HepG2 (cell line): Measurements from ENCODE around the gene TMEM209. TPM values are rescaled to one million over a fixed set of nuclear protein-coding genes. Genes with fewer than 3 reads are reported as not detected.

Source experiments
- ATAC-seq: fragments of 200-7000 bp; cut with Tn5 transposase; 3 replicates; pipeline ENCODE4 v1.9.1; 2020; ENCODE audit warnings: mild to moderate bottlenecking, moderate library complexity
- BruUV-seq: library from RNA; stranded (reverse); fragments of 400-500 nt; replicated peaks from 2 replicates; lab custom pipeline; 2021; lab: Mats Ljungman, UMichigan
- CTCF ChIA-PET: fragments of 300-600 bp; formaldehyde crosslinking; extraction: SDS; loops from one replicate; lab custom pipeline; 2021; ENCODE audit warnings: low total read pairs, inconsistent platforms, low intra/inter-chr PET ratio; lab: Yijun Ruan, JAX
- POLR2A ChIA-PET: fragments of 350-600 bp; sonication (Branson Sonifier 250); formaldehyde crosslinking; loops from one replicate; lab custom pipeline; 2020; ENCODE audit warnings: antibody characterized with exemption, inconsistent platforms; lab: Yijun Ruan, JAX
- DNase-seq: peaks from one replicate; pipeline ENCODE4 v3.0.0-alpha.2; 2015; ENCODE audit warnings: low spot score
- FAIRE-seq: peaks from 3 replicates; lab custom pipeline; 2011; peaks lifted over from hg19 to GRCh38; lab: Jason Lieb, UNC
- H2AFZ ChIP-seq: one replicate; pipeline ENCODE4 v1.6.1; 2011; ENCODE audit warnings: low read length, inconsistent platforms
- H3K27ac ChIP-seq: fragments of 300-600 bp; 3 replicates; pipeline ENCODE4 v1.8.0; 2011; ENCODE audit warnings: mixed run types, mild to moderate bottlenecking, mixed read lengths, low read length, inconsistent platforms; ENCODE audit not compliant: insufficient read depth; ENCODE audit errors: extremely low read length
- H3K27me3 ChIP-seq, 2 experiments: fragments of 200-600 bp in 1 of 2; 2 replicates in 1 of 2; 3 replicates in 1 of 2; pipeline versions ENCODE4 v1.6.0 to v1.8.0; 2011; ENCODE audit warnings: low read length in 2 of 2, mild to moderate bottlenecking in 2 of 2, moderate library complexity in 2 of 2, inconsistent platforms in 1 of 2; ENCODE audit not compliant: insufficient read depth in 2 of 2, control insufficient read depth in 1 of 2
- H3K36me3 ChIP-seq, 2 experiments: fragments of 200-600 bp in 1 of 2; replicated peaks in 1 of 2; 2 replicates in 1 of 2; 3 replicates in 1 of 2; pipeline versions ENCODE4 v1.5.1 to v1.8.0; 2011; ENCODE audit warnings: low read length in 2 of 2, inconsistent platforms in 1 of 2; ENCODE audit not compliant: insufficient read depth in 2 of 2, control insufficient read depth in 1 of 2
- H3K4me1 ChIP-seq: 2 replicates; pipeline ENCODE4 v1.5.1; 2012; ENCODE audit warnings: low read length, inconsistent platforms; ENCODE audit not compliant: insufficient read depth
- H3K4me2 ChIP-seq: 2 replicates; pipeline ENCODE4 v1.6.0; 2011; ENCODE audit warnings: low read depth, low read length, inconsistent platforms
- H3K4me3 ChIP-seq, 3 experiments: fragments of 200-600 bp in 1 of 3; sonication (generic), shearing (Covaris generic) in 1 of 3; replicated peaks in 1 of 3; 2 replicates each; pipeline ENCODE4 v1.5.1; 2011 to 2016; ENCODE audit warnings: low read length in 3 of 3, inconsistent platforms in 2 of 3, low read depth in 2 of 3, mild to moderate bottlenecking in 2 of 3, control low read depth in 1 of 3, mixed read lengths in 1 of 3; ENCODE audit not compliant: insufficient read depth in 1 of 3
- H3K79me2 ChIP-seq: one replicate; pipeline ENCODE4 v1.6.1; 2011; ENCODE audit warnings: low read length, inconsistent platforms; ENCODE audit not compliant: insufficient read depth
- H3K9ac ChIP-seq: 2 replicates; pipeline ENCODE4 v1.6.0; 2011; ENCODE audit warnings: mild to moderate bottlenecking, low read depth, low read length, inconsistent platforms; ENCODE audit not compliant: insufficient read depth
- H3K9me3 ChIP-seq: 2 replicates; pipeline ENCODE4 v1.5.1; 2012; ENCODE audit warnings: mild to moderate bottlenecking, low read length
- H4K20me1 ChIP-seq: 2 replicates; pipeline ENCODE4 v1.6.0; 2011; ENCODE audit warnings: inconsistent platforms, mild to moderate bottlenecking, low read length, moderate library complexity; ENCODE audit not compliant: insufficient read depth
- AGO1 ChIP-seq: fragments of 200-400 bp; formaldehyde crosslinking; IDR thresholded peaks from 2 replicates; pipeline ENCODE4 v1.6.1; 2017; ENCODE audit warnings: mild to moderate bottlenecking, low read depth, low read length, moderate library complexity; ENCODE audit not compliant: poor library complexity, severe bottlenecking
- ASH2L ChIP-seq: fragments of 300-600, 200-600 bp; sonication (generic); IDR thresholded peaks from 2 replicates; pipeline ENCODE4 v1.7.0; 2017; ENCODE audit warnings: low read depth, mild to moderate bottlenecking, moderate library complexity, mixed read lengths, low read length; ENCODE audit not compliant: insufficient read length
- HDAC2 ChIP-seq: sonication (generic); formaldehyde crosslinking; IDR thresholded peaks from 2 replicates; pipeline ENCODE4 v1.4.0; 2020; ENCODE audit warnings: missing genetic modification reagents
- IRF2 ChIP-seq: IDR thresholded peaks from 2 replicates; pipeline ENCODE4 v1.6.1; 2018; ENCODE audit warnings: missing genetic modification reagents, missing compliant biosample characterization
- KAT8 ChIP-seq: IDR thresholded peaks from 2 replicates; pipeline ENCODE4 v1.6.1; 2016; ENCODE audit warnings: missing genetic modification reagents, missing compliant biosample characterization
- KLF9 ChIP-seq: IDR thresholded peaks from 2 replicates; pipeline ENCODE4 v1.6.1; 2016; ENCODE audit warnings: low read depth
- NFRKB ChIP-seq: fragments of 450-650 bp; IDR thresholded peaks from 2 replicates; pipeline ENCODE4 v1.6.1; 2017
- REPIN1 ChIP-seq: sonication (generic); formaldehyde crosslinking; IDR thresholded peaks from 2 replicates; pipeline ENCODE4 v1.8.0; 2022; ENCODE audit warnings: missing genetic modification reagents, low read depth, mild to moderate bottlenecking, borderline replicate concordance
- RXRB ChIP-seq: IDR thresholded peaks from 2 replicates; pipeline ENCODE4 v1.6.1; 2016; ENCODE audit warnings: borderline replicate concordance, missing genetic modification reagents, missing compliant biosample characterization
- ZNF101 ChIP-seq: sonication (generic); formaldehyde crosslinking; IDR thresholded peaks from 2 replicates; pipeline ENCODE4 v1.4.0; 2020; ENCODE audit warnings: mild to moderate bottlenecking, low read depth, missing genetic modification reagents, borderline replicate concordance
- ZNF337 ChIP-seq: sonication (generic); formaldehyde crosslinking; IDR thresholded peaks from 2 replicates; pipeline ENCODE4 v1.5.1; 2020; ENCODE audit warnings: missing genetic modification reagents, low read depth, mild to moderate bottlenecking, borderline replicate concordance
- ZNF572 ChIP-seq: sonication (generic); formaldehyde crosslinking; IDR thresholded peaks from 2 replicates; pipeline ENCODE4 v1.5.1; 2020; ENCODE audit warnings: mild to moderate bottlenecking, missing genetic modification reagents
- ZNF589 ChIP-seq: sonication (generic); formaldehyde crosslinking; conservative IDR thresholded peaks from 2 replicates; pipeline ENCODE4 v1.8.0; 2022; ENCODE audit warnings: mild to moderate bottlenecking, moderate library complexity, missing genetic modification reagents
- ZNF75D ChIP-seq: sonication (generic); formaldehyde crosslinking; IDR thresholded peaks from 2 replicates; pipeline ENCODE4 v1.8.1; 2023; ENCODE audit warnings: missing genetic modification reagents, mild to moderate bottlenecking, borderline replicate concordance
- ZNF781 ChIP-seq: sonication (generic); formaldehyde crosslinking; IDR thresholded peaks from 2 replicates; pipeline ENCODE4 v1.5.1; 2020; ENCODE audit warnings: borderline replicate concordance, mild to moderate bottlenecking, missing genetic modification reagents; ENCODE audit errors: not compliant biosample characterization
- ZNF792 ChIP-seq: IDR thresholded peaks from 2 replicates; pipeline ENCODE4 v1.6.1; 2016
- ZNF816 ChIP-seq: sonication (generic); formaldehyde crosslinking; IDR thresholded peaks from 2 replicates; pipeline ENCODE4 v1.8.0; 2022; ENCODE audit warnings: missing genetic modification reagents, mild to moderate bottlenecking, borderline replicate concordance
- WGBS: methylation state at CpG from one replicate; pipeline ENCODE4 v1.1.6; 2017; ENCODE audit warnings: low lambda C conversion rate; 5-methylcytosine and 5-hydroxymethylcytosine counted together
- in situ Hi-C: cut with HindIII; loops from 2 replicates; pipeline ENCODE4 v1.10.0; 2017; ENCODE audit warnings: low pct_unique_long_range_greater_than_20kb; ENCODE audit not compliant: extremely low pct_ligation_motif_present
- intact Hi-C: fragments of 100-400 bp; cut with micrococcal nuclease; formaldehyde crosslinking; loops from one replicate; pipeline ENCODE4 v1.10.0; 2022; ENCODE audit not compliant: unreplicated experiment
- polyA plus RNA-seq, 8 experiments: library from polyadenylated mRNA; depleted of rRNA in 3 of 8; stranded (reverse) in 7 of 8; unstranded in 1 of 8; fragments of >200 nt; fragmentation: Illumina TruSeq in 4 of 8; extraction: Trizol in 4 of 8; gene quantifications; 2 replicates each; pipeline versions ENCODE4 v1.2.1 to v1.2.3, GENCODE V29; 2011 to 2016; ENCODE audit warnings: low read depth in 4 of 8, missing spikeins in 1 of 8, mixed read lengths in 1 of 8; ENCODE audit not compliant: insufficient read depth in 1 of 8
- total RNA-seq, 5 experiments: library from RNA; depleted of rRNA; stranded (reverse); fragments of >200 nt; fragmentation: Illumina TruSeq; extraction: Trizol; gene quantifications; 2 replicates each; pipeline ENCODE4 v1.2.3, GENCODE V29; 2016; ENCODE audit warnings: low read depth in 1 of 5
- TF ChIP-seq, protein P1 (sequence below): sonication (generic); formaldehyde crosslinking; IDR thresholded peaks from 2 replicates; pipeline ENCODE4 v1.4.0; 2020; ENCODE audit warnings: mild to moderate bottlenecking, missing genetic modification reagents
- TF ChIP-seq, protein P2 (sequence below): IDR thresholded peaks from 2 replicates; pipeline ENCODE4 v1.6.1; 2018; ENCODE audit warnings: missing genetic modification reagents
- TF ChIP-seq, protein P3 (sequence below): sonication (generic); formaldehyde crosslinking; IDR thresholded peaks from 2 replicates; pipeline ENCODE4 v1.4.0; 2020; ENCODE audit warnings: low read depth, missing genetic modification reagents

The TMEM209 gene
- total and polyA plus RNA-seq, 2 of the 13 experiments (the other 11 are each of a cell fraction or from before 2014, with no cell fraction given): 14.5 to 15.6 TPM

DNA sequence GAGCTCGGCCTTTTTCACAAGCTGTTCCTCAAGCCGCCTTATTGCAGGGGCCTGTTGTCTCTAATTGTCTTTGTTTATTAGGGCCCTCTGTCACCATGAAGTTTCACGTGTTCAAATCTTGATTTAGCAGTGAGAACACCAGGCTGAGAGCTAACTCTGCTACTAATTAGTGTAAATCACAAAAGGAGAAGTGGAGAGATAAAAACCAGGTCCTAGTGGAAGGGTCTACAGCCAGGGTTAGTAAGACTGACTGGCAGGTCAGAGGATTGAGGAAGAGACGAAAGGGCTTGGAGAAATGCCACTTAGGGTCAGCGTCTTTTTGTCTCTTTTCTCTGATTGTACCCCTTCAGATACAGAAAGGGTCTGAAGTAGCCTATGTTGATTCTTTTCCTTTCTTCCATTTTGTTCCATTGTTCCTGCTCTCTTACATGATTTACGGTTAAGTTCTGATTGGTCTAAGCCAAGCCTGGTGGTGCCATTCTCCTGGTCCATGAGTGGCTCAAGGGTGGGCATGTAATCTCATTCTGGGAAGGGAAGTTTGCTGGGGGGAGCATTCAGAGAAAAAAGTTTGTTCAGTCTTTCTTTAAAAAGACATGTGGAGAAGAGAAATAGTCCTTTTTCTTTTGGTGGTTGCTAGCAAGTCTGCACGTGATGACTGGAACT lies 23.8 kb upstream of the TMEM209 start:
- no peak overlapping the region for H3K4me2 ChIP-seq
- no peaks in the 10 kb centered on the region for H3K36me3 ChIP-seq
- FAIRE-seq (no peak), DNase-seq (no peak), ATAC-seq (no peak)
- in situ Hi-C loops: no loop called here
- no peaks in the 10 kb centered on the region for H3K79me2 ChIP-seq
- no peak overlapping the region for H3K9ac ChIP-seq
- TF ChIP-seq KAT8 (no peak), RXRB (CRISPR knock-in tag) (no peak), ZNF337 (CRISPR knock-in tag) (no peak), REPIN1 (no peak), ZNF589 (CRISPR knock-in tag) (no peak), ZNF572 (CRISPR knock-in tag) (no peak), ZNF101 (CRISPR knock-in tag) (no peak), IRF2 (CRISPR knock-in tag) (no peak), ZNF792 (CRISPR knock-in tag) (no peak), ZNF816 (CRISPR knock-in tag) (no peak), AGO1 (no peak), ASH2L (no peak), ZNF75D (CRISPR knock-in tag) (no peak), KLF9 (CRISPR knock-in tag) (no peak), NFRKB (no peak), ZNF781 (CRISPR knock-in tag) (no peak), HDAC2 (CRISPR knock-in tag) (no peak)
- TF ChIP-seq, protein P1, sequence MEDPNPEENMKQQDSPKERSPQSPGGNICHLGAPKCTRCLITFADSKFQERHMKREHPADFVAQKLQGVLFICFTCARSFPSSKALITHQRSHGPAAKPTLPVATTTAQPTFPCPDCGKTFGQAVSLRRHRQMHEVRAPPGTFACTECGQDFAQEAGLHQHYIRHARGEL (CRISPR knock-in tag): no peak
- TF ChIP-seq, protein P2, sequence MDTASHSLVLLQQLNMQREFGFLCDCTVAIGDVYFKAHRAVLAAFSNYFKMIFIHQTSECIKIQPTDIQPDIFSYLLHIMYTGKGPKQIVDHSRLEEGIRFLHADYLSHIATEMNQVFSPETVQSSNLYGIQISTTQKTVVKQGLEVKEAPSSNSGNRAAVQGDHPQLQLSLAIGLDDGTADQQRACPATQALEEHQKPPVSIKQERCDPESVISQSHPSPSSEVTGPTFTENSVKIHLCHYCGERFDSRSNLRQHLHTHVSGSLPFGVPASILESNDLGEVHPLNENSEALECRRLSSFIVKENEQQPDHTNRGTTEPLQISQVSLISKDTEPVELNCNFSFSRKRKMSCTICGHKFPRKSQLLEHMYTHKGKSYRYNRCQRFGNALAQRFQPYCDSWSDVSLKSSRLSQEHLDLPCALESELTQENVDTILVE (CRISPR knock-in tag): no peak
- TF ChIP-seq, protein P3, sequence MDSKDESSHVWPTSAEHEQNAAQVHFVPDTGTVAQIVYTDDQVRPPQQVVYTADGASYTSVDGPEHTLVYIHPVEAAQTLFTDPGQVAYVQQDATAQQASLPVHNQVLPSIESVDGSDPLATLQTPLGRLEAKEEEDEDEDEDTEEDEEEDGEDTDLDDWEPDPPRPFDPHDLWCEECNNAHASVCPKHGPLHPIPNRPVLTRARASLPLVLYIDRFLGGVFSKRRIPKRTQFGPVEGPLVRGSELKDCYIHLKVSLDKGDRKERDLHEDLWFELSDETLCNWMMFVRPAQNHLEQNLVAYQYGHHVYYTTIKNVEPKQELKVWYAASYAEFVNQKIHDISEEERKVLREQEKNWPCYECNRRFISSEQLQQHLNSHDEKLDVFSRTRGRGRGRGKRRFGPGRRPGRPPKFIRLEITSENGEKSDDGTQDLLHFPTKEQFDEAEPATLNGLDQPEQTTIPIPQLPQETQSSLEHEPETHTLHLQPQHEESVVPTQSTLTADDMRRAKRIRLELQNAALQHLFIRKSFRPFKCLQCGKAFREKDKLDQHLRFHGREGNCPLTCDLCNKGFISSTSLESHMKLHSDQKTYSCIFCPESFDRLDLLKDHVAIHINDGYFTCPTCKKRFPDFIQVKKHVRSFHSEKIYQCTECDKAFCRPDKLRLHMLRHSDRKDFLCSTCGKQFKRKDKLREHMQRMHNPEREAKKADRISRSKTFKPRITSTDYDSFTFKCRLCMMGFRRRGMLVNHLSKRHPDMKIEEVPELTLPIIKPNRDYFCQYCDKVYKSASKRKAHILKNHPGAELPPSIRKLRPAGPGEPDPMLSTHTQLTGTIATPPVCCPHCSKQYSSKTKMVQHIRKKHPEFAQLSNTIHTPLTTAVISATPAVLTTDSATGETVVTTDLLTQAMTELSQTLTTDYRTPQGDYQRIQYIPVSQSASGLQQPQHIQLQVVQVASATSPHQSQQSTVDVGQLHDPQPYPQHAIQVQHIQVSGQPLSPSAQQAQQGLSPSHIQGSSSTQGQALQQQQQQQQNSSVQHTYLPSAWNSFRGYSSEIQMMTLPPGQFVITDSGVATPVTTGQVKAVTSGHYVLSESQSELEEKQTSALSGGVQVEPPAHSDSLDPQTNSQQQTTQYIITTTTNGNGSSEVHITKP (CRISPR knock-in tag): no peak
- intact Hi-C loops: no loop called here
- no peaks in the 10 kb centered on the region for H3K27me3 ChIP-seq
- H4K20me1 ChIP-seq: no peaks in the 10 kb centered on the region
- no peak overlapping the region for H3K27ac ChIP-seq
- H3K4me1 ChIP-seq: peaks cover 54% of the 10 kb centered on the region
- WGBS: 76% methylated on average over 7 of the region's 7 CpGs
- BruUV-seq: no TSS peak
- ChIA-PET POLR2A (no interaction called here), CTCF (no interaction called here)
- no peak overlapping the region for H2AFZ ChIP-seq
- H3K9me3 ChIP-seq: 0 out of 2 replicates have a peak, but pooled peaks cover 10% of the 10 kb centered on the region
- no peak overlapping the region for H3K4me3 ChIP-seq
